GM12878 (cell line): Measurements from ENCODE around the gene KLHL35. TPM values are rescaled to one million over a fixed set of nuclear protein-coding genes. Genes with fewer than 3 reads are reported as not detected.

ENCODE experiments used
- ATAC-seq: fragments of 200-7000 bp; cut with Tn5 transposase; 3 replicates; pipeline ENCODE4 v1.9.1; 2020; ENCODE audit warnings: mild to moderate bottlenecking, moderate library complexity
- BruUV-seq: library from RNA; stranded (reverse); fragments of 400-500 nt; replicated peaks from 2 replicates; lab custom pipeline; 2021; lab: Mats Ljungman, UMichigan
- CTCF ChIA-PET: fragments of 300-600 bp; sonication (Branson Sonifier 250); formaldehyde crosslinking; extraction: SDS; loops from one replicate; lab custom pipeline; 2021; ENCODE audit warnings: inconsistent platforms; lab: Yijun Ruan, JAX
- POLR2A ChIA-PET: fragments of 350-600 bp; formaldehyde crosslinking; extraction: SDS; loops from one replicate; lab custom pipeline; 2021; ENCODE audit warnings: inconsistent platforms; lab: Charles Lee
- RAD21 ChIA-PET: fragments of 300-600 bp; sonication (Branson Sonifier 250); formaldehyde crosslinking; loops from one replicate; lab custom pipeline; 2023; ENCODE audit warnings: antibody characterized with exemption; ENCODE audit not compliant: unreplicated experiment; lab: Charles Lee
- SMC1A ChIA-PET: fragments of 300-600 bp; sonication (Branson Sonifier 250); formaldehyde crosslinking; loops from one replicate; lab custom pipeline; 2023; ENCODE audit not compliant: unreplicated experiment, uncharacterized antibody; lab: Charles Lee
- DNase-seq: peaks from one replicate; pipeline ENCODE4 v3.0.0-alpha.2; 2011; ENCODE audit warnings: low read depth, low spot score
- FAIRE-seq: peaks from 3 replicates; lab custom pipeline; 2011; peaks lifted over from hg19 to GRCh38; lab: Jason Lieb, UNC
- H2AFZ ChIP-seq: 2 replicates; pipeline ENCODE4 v1.6.0; 2011; ENCODE audit warnings: low read depth, low read length, control low read depth; ENCODE audit not compliant: control insufficient read depth
- H3K27ac ChIP-seq: 2 replicates; pipeline ENCODE4 v1.5.1; 2011; ENCODE audit warnings: control low read depth; ENCODE audit not compliant: control insufficient read depth, insufficient read depth
- H3K27me3 ChIP-seq, 2 experiments: replicated peaks in 1 of 2; 2 replicates each; pipeline versions ENCODE4 v1.6.0 to v1.6.1; 2011; ENCODE audit warnings: low read length in 1 of 2; ENCODE audit not compliant: control insufficient read depth in 2 of 2, insufficient read depth in 2 of 2
- H3K36me3 ChIP-seq, 2 experiments: 2 replicates each; pipeline ENCODE4 v1.5.1; 2011; ENCODE audit warnings: low read length in 1 of 2; ENCODE audit not compliant: control insufficient read depth in 2 of 2, insufficient read depth in 2 of 2
- H3K4me1 ChIP-seq: 2 replicates; pipeline ENCODE4 v1.6.1; 2011; ENCODE audit warnings: mild to moderate bottlenecking, low read length, moderate library complexity, mixed read lengths; ENCODE audit not compliant: control insufficient read depth, insufficient read depth
- H3K4me2 ChIP-seq: 2 replicates; pipeline ENCODE4 v1.6.0; 2011; ENCODE audit warnings: control low read depth; ENCODE audit not compliant: control insufficient read depth, insufficient read depth
- H3K4me3 ChIP-seq: fragments of 200-600 bp; sonication (generic); 2 replicates; pipeline ENCODE4 v1.5.1; 2016
- H3K79me2 ChIP-seq: 2 replicates; pipeline ENCODE4 v1.6.0; 2011; ENCODE audit warnings: low read length; ENCODE audit not compliant: control insufficient read depth, insufficient read depth
- H3K9ac ChIP-seq: 2 replicates; pipeline ENCODE4 v1.8.0; 2011; ENCODE audit warnings: low read length, control low read depth, mixed read lengths; ENCODE audit not compliant: control insufficient read depth, insufficient read depth
- H3K9me3 ChIP-seq: replicated peaks from 3 replicates; pipeline ENCODE4 v1.5.1; 2011; ENCODE audit warnings: mild to moderate bottlenecking, low read length; ENCODE audit not compliant: control insufficient read depth, insufficient read depth
- H4K20me1 ChIP-seq: 2 replicates; pipeline ENCODE4 v1.6.0; 2011; ENCODE audit not compliant: control insufficient read depth, insufficient read depth
- CEBPB ChIP-seq, 2 experiments: fragments of 150-350 bp in 1 of 2; IDR thresholded peaks; 2 replicates each; pipeline ENCODE4 v1.6.1; 2012 to 2014; ENCODE audit warnings: low read depth in 2 of 2, low read length in 2 of 2, borderline replicate concordance in 1 of 2, inconsistent platforms in 1 of 2
- ESRRA ChIP-seq: IDR thresholded peaks from 2 replicates; pipeline ENCODE4 v1.6.1; 2012; ENCODE audit warnings: mild to moderate bottlenecking, low read length, improper control_type of control experiment
- NR2C1 ChIP-seq: fragments of 450-650 bp; IDR thresholded peaks from 2 replicates; pipeline ENCODE4 v1.6.1; 2017; ENCODE audit warnings: antibody characterized with exemption, mild to moderate bottlenecking, moderate library complexity
- WGBS: methylation state at CpG from one replicate; pipeline ENCODE4 v1.1.6; 2016; ENCODE audit warnings: low lambda C conversion rate; ENCODE audit not compliant: insufficient replicate concordance, insufficient coverage; ENCODE audit errors: missing lambda C conversion rate; 5-methylcytosine and 5-hydroxymethylcytosine counted together
- in situ Hi-C: fragments of 300-500 bp; cut with MboI; formaldehyde crosslinking; loops from 9 replicates; pipeline ENCODE4 v1.14.3; 2018; ENCODE audit warnings: mixed read lengths
- intact Hi-C: fragments of 100-400 bp; cut with micrococcal nuclease; formaldehyde crosslinking; loops from one replicate; pipeline ENCODE4 v1.14.2; 2022; ENCODE audit not compliant: unreplicated experiment
- polyA plus RNA-seq, 11 experiments: library from polyadenylated mRNA; depleted of rRNA in 4 of 11; unstranded in 6 of 11; stranded (reverse) in 5 of 11; fragments of >200 nt; fragmentation: Nextera tagmentation in 4 of 11; fragmentation: Illumina TruSeq in 1 of 11; extraction: Ambion mirVana in 4 of 11; extraction: Trizol in 1 of 11; gene quantifications; 1 replicate in 1 of 11; 2 replicates in 10 of 11; pipeline versions ENCODE4 v1.2.1 to v1.2.3, GENCODE V29; 2011 to 2016; ENCODE audit warnings: inconsistent platforms in 2 of 11, missing spikeins in 2 of 11, low read depth in 1 of 11
- total RNA-seq, 4 experiments: library from RNA; depleted of rRNA in 3 of 4; stranded (reverse); fragments of >200 nt in 3 of 4; fragmentation: Illumina TruSeq in 1 of 4; extraction: Trizol in 1 of 4; gene quantifications; 2 replicates each; pipeline versions ENCODE4 v1.2.1 to v1.2.3, GENCODE V29; 2013 to 2021
- TF ChIP-seq, protein P1 (sequence below): fragments of 450-650 bp; IDR thresholded peaks from 2 replicates; pipeline ENCODE4 v1.6.1; 2017; ENCODE audit warnings: low read depth, mild to moderate bottlenecking, moderate library complexity

KLHL35 gene
- total and polyA plus RNA-seq, 10 of the 15 experiments (the other 5 are each of a cell fraction or from before 2014, with no cell fraction given) = 0.04 to 0.34 (median 0.13) TPM; not detected in 1

- RAD21 ChIA-PET = interaction anchor here (1.9 kb wide), 1 partner anchor 76 kb away, joined by 9 read pairs; no protein-coding TSS in a partner anchor
- no peak for FAIRE-seq
- no peak overlapping the region for H3K4me3 ChIP-seq
Observed at GRCh38 chr11:75453916-75454655, 21.1 kb upstream of the KLHL35 start.

More at GRCh38 chr11:75453916-75454655, 21.1 kb upstream of the KLHL35 start:
- TF ChIP-seq, protein P1, sequence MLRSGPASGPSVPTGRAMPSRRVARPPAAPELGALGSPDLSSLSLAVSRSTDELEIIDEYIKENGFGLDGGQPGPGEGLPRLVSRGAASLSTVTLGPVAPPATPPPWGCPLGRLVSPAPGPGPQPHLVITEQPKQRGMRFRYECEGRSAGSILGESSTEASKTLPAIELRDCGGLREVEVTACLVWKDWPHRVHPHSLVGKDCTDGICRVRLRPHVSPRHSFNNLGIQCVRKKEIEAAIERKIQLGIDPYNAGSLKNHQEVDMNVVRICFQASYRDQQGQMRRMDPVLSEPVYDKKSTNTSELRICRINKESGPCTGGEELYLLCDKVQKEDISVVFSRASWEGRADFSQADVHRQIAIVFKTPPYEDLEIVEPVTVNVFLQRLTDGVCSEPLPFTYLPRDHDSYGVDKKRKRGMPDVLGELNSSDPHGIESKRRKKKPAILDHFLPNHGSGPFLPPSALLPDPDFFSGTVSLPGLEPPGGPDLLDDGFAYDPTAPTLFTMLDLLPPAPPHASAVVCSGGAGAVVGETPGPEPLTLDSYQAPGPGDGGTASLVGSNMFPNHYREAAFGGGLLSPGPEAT = no peak
- TF ChIP-seq ESRRA (no peak), NR2C1 (no peak), CEBPB (IDR thresholded peaks at IDR 0.05; ENCODE audit: borderline replicate concordance in 1 of 2, low read depth in 2 of 2, low read length in 2 of 2) (no peak)
- ChIA-PET CTCF (interaction anchor here (0.5 to 1.4 kb wide), 5 partner anchors 69 to 265 kb away, joined by 3 to 8 read pairs (median 6); no protein-coding TSS in a partner anchor), POLR2A (no interaction called here), SMC1A (interaction anchor here (1.2 kb wide), 1 partner anchor 8 kb away, joined by 4 read pairs; no protein-coding TSS in a partner anchor)
- no peak for ATAC-seq
- BruUV-seq = no TSS peak
- Histone ChIP-seq H3K9me3 (no peaks in the 10 kb centered on the region; the same call in 2 of the 3 replicates), H3K36me3 (no peaks in the 10 kb centered on the region), H3K79me2 (no peaks in the 10 kb centered on the region), H3K27me3 (no peaks in the 10 kb centered on the region), H4K20me1 (no peaks in the 10 kb centered on the region), H3K27ac (no peak overlapping the region), H3K4me2 (no peak overlapping the region), H3K4me1 (no peaks in the 10 kb centered on the region), H3K9ac (no peak overlapping the region), H2AFZ (no peak overlapping the region)
- intact Hi-C loops = no loop called here
- no peak for DNase-seq
- WGBS = 49% methylated on average over 9 of the region's 9 CpGs
- in situ Hi-C loops = no loop called here
